Measurements from ENCODE around the gene GADD45A.
A peak's percentile ranks its signal among the peaks of the same experiment; 100 is the strongest.
"Not testable (repeated sequence)": the region's sequence is repeated elsewhere in the genome, so short reads cannot be mapped to it uniquely, and the experiment has no call there.

Gene GADD45A, protein sequence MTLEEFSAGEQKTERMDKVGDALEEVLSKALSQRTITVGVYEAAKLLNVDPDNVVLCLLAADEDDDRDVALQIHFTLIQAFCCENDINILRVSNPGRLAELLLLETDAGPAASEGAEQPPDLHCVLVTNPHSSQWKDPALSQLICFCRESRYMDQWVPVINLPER

DNA sequence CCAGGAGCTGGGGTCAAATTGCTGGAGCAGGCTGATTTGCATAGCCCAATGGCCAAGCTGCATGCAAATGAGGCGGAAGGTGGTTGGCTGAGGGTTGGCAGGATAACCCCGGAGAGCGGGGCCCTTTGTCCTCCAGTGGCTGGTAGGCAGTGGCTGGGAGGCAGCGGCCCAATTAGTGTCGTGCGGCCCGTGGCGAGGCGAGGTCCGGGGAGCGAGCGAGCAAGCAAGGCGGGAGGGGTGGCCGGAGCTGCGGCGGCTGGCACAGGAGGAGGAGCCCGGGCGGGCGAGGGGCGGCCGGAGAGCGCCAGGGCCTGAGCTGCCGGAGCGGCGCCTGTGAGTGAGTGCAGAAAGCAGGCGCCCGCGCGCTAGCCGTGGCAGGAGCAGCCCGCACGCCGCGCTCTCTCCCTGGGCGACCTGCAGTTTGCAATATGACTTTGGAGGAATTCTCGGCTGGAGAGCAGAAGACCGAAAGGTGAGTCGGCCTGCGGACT lies at the start of gene GADD45A:
Gene GADD45A, plus strand, starts transcription at position 135 of the 491 bp plus-strand sequence. Its CDS starts 294 bp downstream, at position 429.
- DNase-seq (ENCODE audit: low read depth): peak; percentile 100

DNA sequence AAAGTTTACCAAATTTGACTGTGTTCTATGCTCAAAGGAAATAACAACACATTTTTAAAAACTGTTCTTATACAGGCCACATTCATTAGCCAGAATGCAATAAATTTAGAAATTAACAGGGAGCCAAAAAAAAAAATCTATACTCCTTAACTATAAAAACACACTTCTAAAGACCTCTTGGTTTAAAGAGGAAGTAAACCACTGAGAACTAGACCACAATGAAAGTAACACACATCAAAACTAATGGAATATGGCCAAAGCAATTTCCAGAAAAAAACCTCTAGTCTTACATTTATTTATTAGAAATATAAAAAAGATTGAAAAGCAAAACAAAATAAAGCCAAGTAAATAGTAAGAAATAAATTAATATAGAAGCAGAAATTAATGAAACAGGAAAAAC lies 48.9 kb upstream of the GADD45A start:
- no peak for DNase-seq (ENCODE audit: low read depth)

DNA sequence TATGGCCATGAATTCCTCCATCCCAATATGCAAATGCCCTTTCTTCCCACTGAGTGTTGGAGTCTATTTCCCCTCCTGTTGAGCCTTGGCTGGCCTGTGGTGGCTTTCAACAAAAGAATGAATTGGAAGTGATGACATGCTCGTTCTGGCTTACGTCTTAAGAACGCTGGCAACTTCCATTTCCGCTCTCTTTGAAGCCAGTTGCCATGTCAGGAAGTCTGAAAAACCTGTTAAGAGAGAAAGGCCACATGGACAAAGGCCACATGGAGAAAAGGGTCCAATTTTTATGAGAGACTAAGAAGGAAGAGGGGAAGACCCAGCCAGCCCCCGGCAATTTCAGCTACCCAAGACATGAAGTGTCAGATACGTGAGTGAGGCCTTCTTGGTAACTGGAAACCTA lies 45.6 kb upstream of the GADD45A start:
- DNase-seq (ENCODE audit: low read depth): no peak

DNA sequence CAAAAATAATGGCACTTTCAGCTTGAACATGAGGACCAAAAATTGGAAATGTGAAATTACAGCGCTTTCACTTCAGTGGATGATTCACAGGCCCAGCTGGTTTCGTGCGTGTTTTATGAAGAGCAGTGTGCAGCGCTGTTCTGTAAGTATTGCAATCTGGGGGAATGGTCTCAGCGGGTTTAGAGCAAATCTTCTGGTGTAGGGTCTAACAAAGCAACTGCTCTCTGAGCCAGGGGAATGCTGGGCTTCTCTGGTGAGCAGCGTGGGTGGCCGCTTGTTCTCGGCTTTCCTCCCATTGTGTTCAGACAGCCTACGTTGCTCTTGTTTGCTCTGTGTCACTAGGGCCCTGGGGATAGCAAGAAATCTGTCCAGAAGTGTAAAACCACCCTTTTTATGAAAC lies 42.4 kb upstream of the GADD45A start:
- peak; percentile 32 for DNase-seq (ENCODE audit: low read depth)

DNA sequence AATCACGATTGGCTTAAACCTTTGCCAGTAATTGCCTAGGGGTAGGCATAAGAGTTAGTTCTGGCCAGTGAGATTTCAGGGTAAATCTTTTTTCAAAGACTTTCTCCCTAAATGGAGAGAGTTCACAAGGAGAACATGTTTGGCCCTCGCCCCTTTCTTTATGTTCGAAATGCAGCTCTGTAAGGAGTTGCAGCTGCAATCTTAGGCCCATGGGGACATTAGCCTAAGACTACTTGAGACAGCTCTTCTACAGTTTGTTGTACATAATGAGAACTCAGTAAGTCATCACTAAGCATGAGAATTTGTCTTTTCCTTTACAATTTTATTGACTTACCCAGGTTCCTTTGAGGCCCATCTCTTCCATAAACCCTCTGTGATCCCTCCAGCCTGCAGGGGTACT lies 40.4 kb upstream of the GADD45A start:
- no peak for DNase-seq (ENCODE audit: low read depth)

DNA sequence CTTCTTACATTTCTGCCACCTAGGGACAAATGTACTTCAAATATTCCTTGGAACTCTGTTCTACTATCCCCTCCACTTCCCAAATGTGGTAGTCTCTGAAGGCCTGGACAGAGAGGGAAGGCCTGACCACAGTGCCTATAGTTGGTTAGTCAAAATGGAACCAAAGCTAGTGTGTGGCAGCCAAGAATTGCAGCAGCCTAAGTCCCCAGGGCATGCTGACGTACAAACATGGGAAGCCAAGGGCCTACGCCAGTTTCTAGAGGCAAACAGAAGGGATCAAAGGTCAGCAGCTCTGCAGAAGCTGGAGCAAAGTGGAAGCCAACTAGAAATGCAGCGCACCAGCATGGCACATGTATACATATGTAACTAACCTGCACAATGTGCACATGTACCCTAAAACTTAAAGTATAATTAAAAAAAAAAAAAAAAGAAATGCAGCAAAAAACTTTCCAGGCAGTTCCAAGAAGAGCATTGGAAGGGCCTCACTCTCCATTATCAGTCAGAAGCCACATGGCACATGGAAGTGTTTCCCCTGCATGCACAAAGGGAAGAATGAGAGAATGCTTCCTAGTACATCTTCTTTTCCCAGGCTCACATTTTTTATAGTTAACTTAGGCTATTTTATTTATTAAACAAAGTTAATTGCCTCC lies 39.4 kb upstream of the GADD45A start:
- DNase-seq (ENCODE audit: low read depth): peak; percentile 45

DNA sequence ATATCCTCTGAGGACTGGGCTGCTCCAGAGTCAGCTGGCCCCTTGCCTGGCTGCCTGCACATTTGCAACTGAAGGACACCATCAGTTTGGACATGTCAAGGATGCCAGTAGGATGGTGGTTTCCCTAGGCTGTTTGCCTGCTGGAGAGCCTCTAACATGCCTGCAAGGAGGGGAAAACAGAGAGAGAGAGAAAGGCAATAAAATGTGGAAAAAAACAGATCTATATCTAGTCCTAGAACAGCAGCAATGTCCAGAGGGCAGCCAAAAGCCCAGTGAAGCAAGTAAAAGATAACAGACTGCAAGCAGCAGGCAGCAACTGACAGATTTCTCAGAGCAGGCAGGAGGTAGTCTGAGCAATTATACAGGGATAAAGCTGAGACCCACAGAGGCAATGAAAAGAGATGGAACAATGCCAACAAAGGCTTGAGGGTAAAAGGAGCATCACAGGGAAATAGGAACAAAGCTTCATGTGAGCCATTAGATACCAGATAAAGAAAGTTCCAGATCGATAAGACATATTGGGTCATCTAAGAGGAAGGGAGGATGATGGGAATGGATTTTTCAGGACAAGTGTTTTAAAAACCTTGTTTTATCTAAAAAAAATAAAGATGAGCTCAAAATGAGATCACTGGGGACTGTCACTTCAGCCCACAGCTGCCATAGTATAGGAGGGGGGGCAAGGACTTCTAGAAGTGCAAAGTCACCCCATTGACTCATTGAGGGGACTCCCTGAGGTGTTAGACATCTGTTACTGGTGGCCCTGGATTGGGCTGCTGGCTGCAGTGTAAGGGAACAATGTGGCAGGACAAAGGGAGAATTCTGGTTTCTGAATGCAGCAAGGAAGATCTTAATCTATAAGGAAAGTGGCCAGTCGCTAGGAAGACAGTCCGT lies 38.6 kb upstream of the GADD45A start:
- DNase-seq (ENCODE audit: low read depth): peak; percentile 93

DNA sequence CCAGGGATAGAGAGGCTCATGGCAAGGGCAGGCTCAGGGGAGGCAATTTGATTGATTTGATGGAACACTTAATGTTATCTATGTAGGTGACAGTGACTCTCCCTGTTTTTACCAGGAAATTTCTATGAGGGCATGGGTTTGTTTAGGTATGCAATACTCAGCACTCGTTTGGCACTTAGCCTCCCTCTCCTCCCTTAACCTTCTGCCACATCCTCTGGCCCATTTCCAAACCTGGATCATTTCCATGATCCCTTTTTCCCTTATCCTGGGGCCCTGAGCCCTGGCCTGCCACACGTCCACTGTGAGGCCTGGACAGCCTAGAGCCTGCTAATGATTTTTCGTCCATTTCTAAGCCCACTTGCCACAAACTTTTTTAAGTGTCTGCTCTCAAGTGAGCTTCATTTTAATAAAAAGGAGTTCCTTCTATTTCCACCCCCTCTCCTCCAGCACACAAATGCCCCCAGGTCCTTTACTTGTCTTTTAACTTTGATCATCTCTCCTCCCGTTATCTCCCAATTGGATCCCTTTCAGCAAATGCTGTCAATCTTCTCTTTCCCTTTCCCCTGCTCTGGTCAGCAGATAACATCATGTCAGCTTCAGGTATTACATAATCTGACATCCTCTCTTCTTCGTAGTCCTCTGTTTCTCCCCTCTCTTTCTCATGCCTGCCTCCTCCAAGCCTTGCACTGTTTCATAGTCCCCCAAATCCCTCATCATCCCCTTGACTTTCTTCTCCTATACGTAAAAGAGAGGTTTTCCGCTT lies 37.8 kb upstream of the GADD45A start:
- peak; percentile 69 for DNase-seq (ENCODE audit: low read depth)

DNA sequence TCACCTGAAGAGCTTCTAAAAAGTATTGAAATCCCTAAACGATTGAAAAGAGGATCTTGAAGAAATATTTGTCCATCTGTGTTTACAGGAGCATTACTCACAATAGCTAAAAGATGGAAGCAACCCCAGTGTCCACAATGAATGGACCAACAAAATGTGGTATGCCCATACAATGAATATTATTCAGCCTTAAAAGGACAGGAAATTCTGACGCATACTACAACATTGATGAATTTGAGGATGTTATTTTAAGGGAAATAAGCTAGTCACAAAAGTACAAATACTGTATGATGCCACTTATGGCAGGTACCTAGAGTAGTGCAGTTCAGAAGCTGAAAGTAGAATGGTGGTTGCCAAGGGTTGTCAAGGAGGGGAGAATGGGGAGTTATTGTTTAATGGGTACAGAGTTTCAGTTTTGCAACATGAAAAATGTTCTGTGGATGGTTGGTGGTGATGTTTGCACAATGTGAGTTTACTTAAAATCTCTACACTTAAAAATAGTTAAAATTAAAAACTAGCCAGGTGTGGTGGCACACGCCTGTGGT lies 37.1 kb upstream of the GADD45A start:
- no peak for DNase-seq (ENCODE audit: low read depth)

DNA sequence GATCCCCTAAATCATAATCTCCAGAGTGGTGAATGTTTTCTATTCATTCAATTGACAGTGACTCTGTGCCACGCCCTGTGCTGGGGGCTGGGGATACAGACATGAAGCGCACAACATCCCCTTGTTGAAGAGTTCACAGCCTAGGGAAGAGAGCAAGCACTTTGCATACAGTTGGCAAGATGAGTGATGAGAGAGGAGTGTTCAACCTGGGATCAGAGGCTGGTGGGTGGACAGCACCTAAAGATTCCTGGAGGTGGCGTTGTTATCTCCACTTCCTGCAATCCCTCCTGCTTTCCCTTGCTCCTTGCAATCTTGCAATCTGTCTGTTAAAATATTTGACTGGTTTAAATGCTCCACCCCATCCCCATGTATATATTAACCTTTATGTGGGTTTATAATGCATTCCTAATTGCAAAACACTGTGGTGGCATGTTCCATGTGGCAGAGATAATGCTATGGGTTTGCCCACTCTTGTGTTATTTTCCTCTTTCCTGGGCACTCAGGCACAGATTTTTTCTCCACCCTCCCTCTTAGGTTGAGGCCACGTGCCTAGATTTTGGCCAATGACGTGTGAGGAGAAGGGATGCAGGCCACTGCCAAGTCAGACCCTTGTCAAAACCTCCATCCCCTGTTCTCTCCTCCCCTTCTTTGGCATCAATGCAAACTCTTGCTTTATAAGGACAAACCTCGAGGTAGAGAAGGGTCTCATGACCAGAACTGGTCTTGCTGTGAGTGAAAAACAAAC lies 36.2 kb upstream of the GADD45A start:
- no peak for DNase-seq (ENCODE audit: low read depth)

DNA sequence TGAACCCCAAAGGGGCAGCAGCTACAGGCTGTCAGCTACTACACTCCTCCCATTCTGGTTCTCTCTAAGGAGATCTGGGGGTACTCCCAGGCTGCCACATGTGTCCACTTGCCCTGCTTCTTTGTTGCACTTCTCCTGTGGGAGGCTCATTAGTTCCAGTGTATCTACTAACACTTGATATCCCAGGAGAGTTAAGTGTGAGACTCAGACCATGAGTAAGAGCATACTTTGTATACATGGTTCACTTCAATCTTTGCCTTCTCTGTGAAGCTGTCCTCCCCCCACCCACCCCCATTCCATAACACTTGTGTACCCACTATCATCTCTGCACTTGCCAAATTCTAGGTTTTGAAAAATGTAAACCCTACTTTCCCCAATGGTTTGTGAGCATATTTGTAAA lies 34.9 kb upstream of the GADD45A start:
- no peak for DNase-seq (ENCODE audit: low read depth)

DNA sequence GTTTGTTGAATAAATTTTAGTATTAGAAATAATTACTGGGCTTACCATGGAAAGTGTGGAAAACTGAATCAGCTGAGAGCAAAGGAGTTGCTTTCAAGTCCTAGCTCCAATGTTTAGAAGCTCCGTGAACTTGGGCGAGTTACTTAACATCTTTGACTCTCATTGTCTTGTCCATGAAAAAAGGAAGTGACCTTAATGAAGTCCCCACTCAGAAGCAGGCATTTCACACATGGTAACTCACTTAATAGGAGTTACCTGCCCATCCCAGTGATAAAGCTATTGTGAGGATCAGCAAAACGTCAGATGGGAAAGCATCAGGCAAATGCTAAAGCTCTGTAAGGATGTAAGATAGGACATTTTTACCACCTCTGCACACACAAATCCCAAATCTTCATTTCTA lies 34.0 kb upstream of the GADD45A start:
- no peak for DNase-seq (ENCODE audit: low read depth)

DNA sequence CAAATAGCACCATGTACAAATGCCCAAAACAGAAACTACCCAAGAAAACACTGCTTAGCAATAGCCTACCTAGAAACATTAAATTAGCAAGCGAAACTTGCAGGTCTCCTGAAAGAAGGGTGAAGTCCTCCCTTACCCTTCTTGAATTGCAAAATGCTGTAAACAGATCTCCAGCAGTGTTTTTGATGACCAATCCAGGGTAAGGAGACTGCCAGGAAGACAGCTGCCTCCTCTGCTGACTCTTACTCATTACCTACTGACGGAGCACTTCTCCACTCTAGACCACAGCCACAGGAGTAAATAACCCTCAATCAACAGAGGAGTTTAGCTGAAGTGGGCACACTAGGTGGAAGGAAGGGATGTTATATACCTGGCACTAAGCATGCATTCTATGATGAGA lies 32.2 kb upstream of the GADD45A start:
- DNase-seq (ENCODE audit: low read depth): peak; percentile 69

DNA sequence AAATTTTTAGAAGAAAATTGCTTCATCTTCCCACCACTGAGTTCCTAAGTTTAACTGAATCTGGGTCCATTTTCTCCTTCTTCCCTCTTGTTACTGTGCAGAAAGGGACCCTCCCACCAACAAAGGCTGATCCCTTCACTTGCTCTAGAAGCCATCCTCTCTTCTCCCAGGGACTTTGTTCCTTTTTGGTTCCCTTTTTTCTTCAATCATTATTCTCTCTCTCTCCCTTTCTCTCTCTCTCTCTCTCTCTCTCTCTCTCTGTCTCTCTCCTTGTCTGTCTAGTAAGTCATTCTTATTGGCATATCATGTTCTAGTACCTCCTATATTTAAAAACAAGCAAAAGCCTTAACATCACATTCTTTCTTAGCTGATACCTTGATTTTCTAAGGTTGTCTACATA lies 31.7 kb upstream of the GADD45A start:
- DNase-seq (ENCODE audit: low read depth): no peak

DNA sequence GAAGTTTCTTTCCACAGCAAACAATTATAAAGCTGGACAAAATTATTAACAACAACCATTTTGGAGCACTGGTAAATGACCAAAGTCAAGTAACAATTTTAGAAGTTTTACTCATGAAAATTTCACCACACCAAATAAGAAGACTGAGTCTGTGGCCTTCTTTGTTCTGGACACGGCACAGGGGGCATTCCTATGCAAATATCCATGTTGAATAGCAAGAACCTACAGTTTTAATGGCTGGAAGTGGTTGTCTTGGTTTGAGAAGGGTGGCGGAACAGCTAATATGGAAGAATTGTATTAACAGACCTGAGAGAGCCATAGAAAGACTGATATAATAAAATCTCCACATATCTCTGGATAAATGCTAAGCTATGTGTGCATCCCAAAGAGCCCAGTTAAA lies 29.4 kb upstream of the GADD45A start:
- DNase-seq (ENCODE audit: low read depth): no peak

DNA sequence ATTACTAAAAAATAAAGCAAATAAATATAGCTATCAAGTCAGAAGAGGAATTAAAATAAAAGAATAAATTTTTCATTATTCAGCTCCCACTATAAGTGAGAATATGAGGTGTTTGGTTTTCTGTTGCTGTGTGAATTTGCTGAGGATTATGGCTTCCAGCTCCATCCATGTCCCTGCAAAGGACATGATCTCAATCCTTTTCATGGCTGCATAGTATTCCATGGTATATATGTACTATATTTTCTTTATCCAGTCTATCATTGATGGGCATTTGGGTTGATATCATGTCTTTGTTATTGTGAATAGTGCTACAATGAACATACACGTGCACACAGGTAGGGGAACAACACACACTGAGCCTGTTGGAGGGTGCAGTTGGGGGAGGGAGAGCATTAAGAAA lies 27.8 kb upstream of the GADD45A start:
- not testable (repeated sequence) for DNase-seq (ENCODE audit: low read depth)

DNA sequence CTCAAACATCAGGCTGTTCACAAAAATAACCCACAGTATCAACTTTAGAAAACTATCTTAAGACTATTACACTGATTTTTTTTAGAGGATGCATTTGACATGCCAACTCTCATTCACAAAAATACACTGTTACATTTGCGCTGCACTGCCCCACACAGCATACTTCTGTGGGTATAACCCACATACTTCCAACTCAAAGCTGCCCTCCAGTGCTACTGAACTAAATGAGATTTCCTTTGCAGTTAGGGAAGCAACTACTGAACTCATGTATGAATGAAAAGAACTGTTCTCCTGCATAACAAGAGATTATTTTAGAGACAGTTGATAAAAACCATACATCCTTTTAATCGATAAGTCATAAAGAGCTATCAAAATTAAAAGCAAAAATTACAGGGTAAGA lies 25.8 kb upstream of the GADD45A start:
- DNase-seq (ENCODE audit: low read depth): no peak

DNA sequence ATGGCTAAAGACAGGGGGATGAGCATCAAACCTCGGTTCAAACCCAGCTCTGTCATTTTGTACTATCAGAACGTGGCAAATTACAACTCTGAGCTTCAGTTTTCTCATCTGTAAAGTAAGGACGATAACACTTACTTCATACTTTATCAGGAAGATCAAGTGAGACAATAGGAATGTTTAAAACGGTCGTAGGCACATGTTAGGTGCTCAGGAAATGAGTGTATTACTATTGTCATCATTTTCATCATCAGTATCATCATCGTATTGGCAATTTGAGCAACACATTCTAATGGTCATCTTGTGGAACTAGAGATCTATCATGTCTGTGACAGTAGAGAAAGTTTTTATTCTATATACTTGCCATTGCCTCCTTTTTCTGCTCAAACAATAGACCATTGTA lies 22.1 kb upstream of the GADD45A start:
- DNase-seq (ENCODE audit: low read depth): peak; percentile 35

DNA sequence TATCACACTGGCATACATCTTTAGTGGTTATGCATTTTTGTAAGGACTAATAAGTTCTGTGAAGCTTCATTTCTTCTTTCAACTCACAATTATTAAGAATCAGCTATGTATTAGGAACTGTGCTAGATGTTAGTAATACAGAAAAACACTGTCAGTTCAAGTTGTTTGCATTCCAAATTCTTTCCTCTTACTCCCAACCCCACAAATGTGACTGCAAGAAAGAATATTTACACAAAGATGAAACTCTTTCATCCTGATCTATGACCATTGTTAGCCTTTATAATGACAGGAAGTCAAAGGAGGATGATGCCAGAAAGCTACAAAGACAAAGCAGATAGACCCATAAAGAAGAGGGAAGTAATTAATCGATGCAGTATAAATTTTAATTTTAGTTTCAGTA lies 21.0 kb upstream of the GADD45A start:
- DNase-seq (ENCODE audit: low read depth): peak; percentile 63

DNA sequence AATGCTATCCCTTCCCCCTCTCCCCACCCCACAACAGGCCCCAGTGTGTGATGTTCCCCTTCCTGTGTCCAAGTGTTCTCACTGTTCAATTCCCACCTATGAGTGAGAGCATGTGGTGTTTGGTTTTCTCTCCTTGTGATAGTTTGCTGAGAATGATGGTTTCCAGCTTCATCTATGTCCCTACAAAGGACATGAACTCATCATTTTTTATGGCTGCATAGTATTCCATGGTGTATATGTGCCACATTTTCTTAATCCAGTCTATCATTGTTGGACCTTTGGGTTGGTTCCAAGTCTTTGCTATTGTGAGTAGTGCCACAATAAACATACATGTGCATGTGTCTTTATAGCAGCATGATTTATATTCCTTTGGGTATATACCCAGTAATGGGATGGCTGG lies 19.7 kb upstream of the GADD45A start:
- DNase-seq (ENCODE audit: low read depth): not testable (repeated sequence)

DNA sequence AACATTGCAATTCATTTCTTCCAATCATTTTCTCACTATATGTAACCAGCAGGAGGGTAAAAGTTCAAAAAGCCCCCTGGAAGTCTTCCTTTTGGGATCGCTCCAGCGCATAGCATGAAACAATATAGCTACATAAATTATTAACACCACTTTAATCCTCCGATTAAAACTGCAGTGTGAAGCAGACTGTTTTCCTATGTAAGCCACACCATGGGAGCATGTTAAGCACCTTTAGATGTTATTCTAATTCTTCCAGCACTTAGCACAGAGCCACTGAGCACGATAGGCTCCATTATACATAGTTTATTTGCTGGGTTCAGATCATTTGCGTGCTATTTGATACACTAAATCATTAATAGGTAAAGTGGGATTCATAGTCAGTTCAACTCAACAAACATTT lies 18.4 kb upstream of the GADD45A start:
- DNase-seq (ENCODE audit: low read depth): no peak

All from EH (cell line).